ENCODE data around the gene ALG14.

DNA sequence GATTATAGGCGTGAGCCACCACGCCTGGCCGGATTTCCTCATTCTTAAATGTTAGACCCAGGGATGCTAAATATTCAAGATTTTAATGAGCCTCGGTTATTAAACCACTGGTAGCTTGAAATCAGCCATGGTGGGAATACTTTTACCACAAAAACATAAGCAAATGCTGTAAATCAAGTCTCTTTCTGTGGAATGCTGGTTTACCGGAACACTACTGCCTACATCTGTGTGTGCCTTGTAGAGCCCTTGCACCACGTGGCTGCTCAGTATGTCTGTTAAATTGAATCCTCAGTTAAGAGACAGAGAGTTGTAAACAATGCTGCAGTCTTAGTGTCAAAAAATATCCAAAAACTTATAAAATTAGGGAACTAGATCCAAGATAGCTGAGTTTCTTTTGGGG lies 119.0 kb downstream of the ALG14 start:
- TF ChIP-seq CTCF (IDR thresholded peaks at IDR 0.05; ENCODE audit: low read depth, low read length), result no peak
- no peak for TF ChIP-seq EZH2phosphoT487 (IDR thresholded peaks at IDR 0.05; ENCODE audit: low read depth)
